Esophagus squamous epithelium (tissue), 4 donors: ENCODE results near the gene DSG4.

ENCODE experiments used
- CTCF ChIP-seq, 6 experiments: fragments of 450-650 bp in 4 of 6; fragments of 200-600 bp in 2 of 6; sonication (generic) in 2 of 6; IDR thresholded peaks; one replicate each; pipeline ENCODE4 v1.5.1; 2016 to 2019; ENCODE audit warnings: antibody characterized with exemption in 6 of 6, mild to moderate bottlenecking in 4 of 6, moderate library complexity in 4 of 6
- POLR2A ChIP-seq, 4 donors: fragments of 450-650 bp; IDR thresholded peaks; one replicate each; pipeline ENCODE4 v1.6.1; 2017; ENCODE audit warnings: antibody characterized with exemption in 4 of 4, mild to moderate bottlenecking in 4 of 4, moderate library complexity in 3 of 4

- TF ChIP-seq POLR2A (IDR thresholded peaks at IDR 0.05) (no peak), CTCF (IDR thresholded peaks at IDR 0.05) (no peak)
Observed at GRCh38 chr18:31445908-31446307, 69.3 kb downstream of the DSG4 start.
